Lower lobe of right lung (tissue), 2 donors: Measurements from ENCODE around the gene EPHB6. TPM values are rescaled to one million over a fixed set of nuclear protein-coding genes. Genes with fewer than 3 reads are reported as not detected.

Experiments used
- ATAC-seq, 2 donors: fragments of 200-7000 bp; cut with Tn5 transposase; one replicate each; pipeline ENCODE4 v1.9.1; 2020 to 2022; ENCODE audit warnings: mild to moderate bottlenecking in 2 of 2, moderate library complexity in 2 of 2
- DNase-seq: peaks from one replicate; pipeline ENCODE4 v3.0.0-alpha.2; 2020
- H3K27ac ChIP-seq: fragments of 200-600 bp; one replicate; pipeline ENCODE4 v1.8.0; 2022
- H3K27me3 ChIP-seq: fragments of 200-600 bp; one replicate; pipeline ENCODE4 v1.8.0; 2022; ENCODE audit warnings: low read depth
- H3K36me3 ChIP-seq: fragments of 200-600 bp; one replicate; pipeline ENCODE4 v1.8.0; 2022; ENCODE audit warnings: mild to moderate bottlenecking
- H3K4me1 ChIP-seq: fragments of 200-600 bp; one replicate; pipeline ENCODE4 v1.8.0; 2022
- H3K4me3 ChIP-seq: fragments of 200-600 bp; one replicate; pipeline ENCODE4 v1.8.0; 2022; ENCODE audit warnings: mild to moderate bottlenecking
- H3K9me3 ChIP-seq: fragments of 200-600 bp; one replicate; pipeline ENCODE4 v1.8.0; 2022
- intact Hi-C: fragments of 100-400 bp; cut with DNase I; formaldehyde crosslinking; loops from one replicate; pipeline ENCODE4 v1.11.0; 2022
- total RNA-seq: library from RNA; stranded (reverse); fragmentation: NEBNext Ultra II Directional; extraction: Animal tissue kit (Norgen Biotek cat#: 25700); gene quantifications from one replicate; pipeline ENCODE4 v1.2.1, GENCODE V29; 2021
- TF ChIP-seq, protein P1 (sequence below): fragments of 200-600 bp; IDR thresholded peaks from one replicate; pipeline ENCODE4 v1.8.0; 2022; ENCODE audit warnings: antibody characterized with exemption, mild to moderate bottlenecking
- donor health status: DM: no; HTN: yes; CAD: no; lungs with severe emphysema.

EPHB6 gene
- total RNA-seq, 1 donor from 2014 or later, result 12.2 TPM

DNA sequence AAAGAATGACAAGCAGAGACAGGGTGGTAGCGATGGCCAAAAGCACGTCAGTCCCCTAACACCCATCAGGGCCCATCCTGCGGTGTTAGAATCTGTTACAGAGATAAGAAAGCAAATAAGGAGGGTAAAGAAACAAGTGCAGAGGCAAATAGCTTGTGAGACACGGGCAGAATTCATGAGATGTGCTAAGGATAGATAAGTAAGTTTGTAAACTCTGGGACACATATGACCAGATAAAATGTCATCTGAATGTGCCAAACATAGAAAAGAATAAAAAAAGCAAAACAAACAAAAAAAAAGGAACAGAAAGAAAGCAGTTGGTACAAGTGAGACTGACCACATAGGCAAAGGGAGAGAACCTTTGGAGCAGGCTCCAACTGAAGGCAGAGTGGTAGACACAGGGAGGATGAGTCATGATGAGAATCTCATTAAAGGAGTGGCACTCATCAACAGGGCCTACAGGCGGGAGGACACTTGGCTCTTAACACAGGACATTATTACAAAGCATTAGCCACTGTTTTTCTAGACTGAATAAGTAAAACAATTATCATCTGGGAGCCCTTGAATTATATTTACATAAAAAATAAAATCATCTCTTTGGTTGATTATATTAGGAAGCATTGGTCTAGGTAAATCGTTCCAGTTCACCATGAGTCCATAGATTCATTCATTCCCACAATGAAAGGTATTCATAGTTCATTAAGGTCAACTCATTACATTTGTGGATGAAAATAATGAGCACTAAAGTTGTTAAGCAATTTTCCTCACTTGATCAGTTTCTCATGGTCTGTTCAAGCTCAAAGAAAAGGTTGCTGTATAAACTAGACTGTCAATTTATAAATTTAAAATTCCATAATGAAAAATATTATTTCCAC lies 21.5 kb upstream of the EPHB6 start:
- H3K36me3 ChIP-seq, result no peaks in the 10 kb centered on the region
- H3K27ac ChIP-seq, result no peak overlapping the region
- H3K4me3 ChIP-seq, result no peak overlapping the region
- H3K4me1 ChIP-seq, result no peaks in the 10 kb centered on the region
- TF ChIP-seq, protein P1, sequence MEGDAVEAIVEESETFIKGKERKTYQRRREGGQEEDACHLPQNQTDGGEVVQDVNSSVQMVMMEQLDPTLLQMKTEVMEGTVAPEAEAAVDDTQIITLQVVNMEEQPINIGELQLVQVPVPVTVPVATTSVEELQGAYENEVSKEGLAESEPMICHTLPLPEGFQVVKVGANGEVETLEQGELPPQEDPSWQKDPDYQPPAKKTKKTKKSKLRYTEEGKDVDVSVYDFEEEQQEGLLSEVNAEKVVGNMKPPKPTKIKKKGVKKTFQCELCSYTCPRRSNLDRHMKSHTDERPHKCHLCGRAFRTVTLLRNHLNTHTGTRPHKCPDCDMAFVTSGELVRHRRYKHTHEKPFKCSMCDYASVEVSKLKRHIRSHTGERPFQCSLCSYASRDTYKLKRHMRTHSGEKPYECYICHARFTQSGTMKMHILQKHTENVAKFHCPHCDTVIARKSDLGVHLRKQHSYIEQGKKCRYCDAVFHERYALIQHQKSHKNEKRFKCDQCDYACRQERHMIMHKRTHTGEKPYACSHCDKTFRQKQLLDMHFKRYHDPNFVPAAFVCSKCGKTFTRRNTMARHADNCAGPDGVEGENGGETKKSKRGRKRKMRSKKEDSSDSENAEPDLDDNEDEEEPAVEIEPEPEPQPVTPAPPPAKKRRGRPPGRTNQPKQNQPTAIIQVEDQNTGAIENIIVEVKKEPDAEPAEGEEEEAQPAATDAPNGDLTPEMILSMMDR, result no peak
- ATAC-seq, result no peak
- H3K27me3 ChIP-seq, result no peaks in the 10 kb centered on the region
- intact Hi-C loops, result no loop called here
- H3K9me3 ChIP-seq, result no peaks in the 10 kb centered on the region
- DNase-seq, result no peak

DNA sequence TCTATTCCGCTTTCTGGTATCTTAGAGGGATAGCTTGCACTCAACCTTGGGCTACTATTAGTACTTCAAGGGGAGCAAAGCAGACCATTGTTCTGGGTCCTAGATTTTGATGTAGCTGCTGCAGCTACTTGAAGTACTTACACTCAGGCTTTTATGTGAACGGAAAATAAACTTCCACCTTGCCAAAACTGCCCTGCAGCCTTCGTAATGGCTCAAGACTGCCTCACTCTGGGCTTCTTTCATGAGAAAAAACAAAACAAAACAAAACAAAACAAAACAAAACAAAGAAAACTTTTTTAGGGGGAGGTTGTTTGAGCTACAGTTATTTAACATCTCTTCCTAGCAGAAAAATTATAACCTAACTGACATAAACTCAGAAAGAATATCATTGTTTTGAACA lies 19.4 kb upstream of the EPHB6 start:
- H3K4me3 ChIP-seq, result no peak overlapping the region
- no peaks in the 10 kb centered on the region for H3K27me3 ChIP-seq
- H3K4me1 ChIP-seq, result no peaks in the 10 kb centered on the region
- no peaks in the 10 kb centered on the region for H3K9me3 ChIP-seq
- no peak overlapping the region for H3K27ac ChIP-seq
- TF ChIP-seq, protein P1, result no peak
- no peaks in the 10 kb centered on the region for H3K36me3 ChIP-seq
- no peak for ATAC-seq
- no peak for DNase-seq
- intact Hi-C loops, result no loop called here

DNA sequence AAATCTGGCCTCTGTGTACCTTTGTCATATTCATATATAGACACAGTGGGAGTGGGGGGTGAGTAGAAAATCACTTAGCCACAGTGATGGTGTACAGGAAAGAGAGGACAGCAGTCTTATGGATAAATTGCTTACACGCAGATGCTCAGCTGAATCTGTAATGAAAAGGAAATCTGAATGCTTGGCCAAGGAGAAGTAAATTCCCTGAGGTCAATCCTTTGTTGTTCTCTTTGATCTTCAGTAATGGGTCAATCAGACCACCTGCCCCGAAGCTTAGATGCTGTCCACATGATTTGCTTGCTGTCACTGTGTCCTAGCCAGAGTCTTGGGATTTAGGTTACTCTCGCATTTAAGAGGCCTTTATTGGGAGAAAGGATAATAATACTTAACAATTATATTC lies 18.4 kb upstream of the EPHB6 start:
- DNase-seq (no peak), ATAC-seq (no peak)
- intact Hi-C loops, result no loop called here
- no peaks in the 10 kb centered on the region for H3K9me3 ChIP-seq
- no peaks in the 10 kb centered on the region for H3K27me3 ChIP-seq
- TF ChIP-seq, protein P1, result no peak
- H3K4me1 ChIP-seq, result no peaks in the 10 kb centered on the region
- H3K4me3 ChIP-seq, result no peak overlapping the region
- H3K36me3 ChIP-seq, result no peaks in the 10 kb centered on the region
- no peak overlapping the region for H3K27ac ChIP-seq

DNA sequence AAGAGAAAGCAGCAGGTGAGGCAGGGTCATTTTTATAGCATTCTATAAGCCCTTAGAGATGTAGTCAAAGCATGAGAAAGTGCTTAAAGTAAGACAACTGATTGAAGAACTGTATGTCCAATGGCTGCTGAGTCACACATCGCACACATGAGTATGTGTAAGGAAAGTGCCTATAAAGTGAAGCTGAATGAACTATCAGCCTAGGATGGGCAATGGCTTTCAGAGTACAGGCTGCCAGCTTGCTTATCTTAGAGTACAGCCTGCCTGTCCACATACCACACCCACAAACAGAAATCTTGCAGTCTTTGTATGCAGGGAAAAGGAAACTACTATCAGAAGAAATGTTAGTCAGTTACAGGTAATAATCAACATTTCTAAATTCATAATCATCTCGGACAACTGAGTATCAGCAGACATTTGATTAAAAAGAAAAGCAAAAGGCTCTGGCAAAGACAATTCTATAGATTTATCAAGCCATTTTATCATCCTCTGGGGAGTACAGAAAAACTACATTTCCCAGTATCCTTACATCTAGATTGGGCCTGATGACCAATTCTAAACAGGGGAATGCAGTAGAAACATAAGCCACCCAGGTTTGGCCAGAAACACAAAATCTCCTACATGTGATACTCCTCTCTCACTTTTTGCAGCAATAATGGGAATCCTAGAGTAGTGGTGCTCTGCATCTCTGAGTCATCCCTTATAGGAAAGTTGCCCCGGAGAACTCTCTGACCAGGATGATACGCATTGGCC lies 16.2 kb upstream of the EPHB6 start:
- H3K27ac ChIP-seq, result no peak overlapping the region
- DNase-seq (no peak), ATAC-seq (no peak)
- H3K4me1 ChIP-seq, result no peaks in the 10 kb centered on the region
- H3K9me3 ChIP-seq, result no peaks in the 10 kb centered on the region
- H3K4me3 ChIP-seq, result no peak overlapping the region
- intact Hi-C loops, result no loop called here
- TF ChIP-seq, protein P1, result no peak
- no peaks in the 10 kb centered on the region for H3K27me3 ChIP-seq
- no peaks in the 10 kb centered on the region for H3K36me3 ChIP-seq

DNA sequence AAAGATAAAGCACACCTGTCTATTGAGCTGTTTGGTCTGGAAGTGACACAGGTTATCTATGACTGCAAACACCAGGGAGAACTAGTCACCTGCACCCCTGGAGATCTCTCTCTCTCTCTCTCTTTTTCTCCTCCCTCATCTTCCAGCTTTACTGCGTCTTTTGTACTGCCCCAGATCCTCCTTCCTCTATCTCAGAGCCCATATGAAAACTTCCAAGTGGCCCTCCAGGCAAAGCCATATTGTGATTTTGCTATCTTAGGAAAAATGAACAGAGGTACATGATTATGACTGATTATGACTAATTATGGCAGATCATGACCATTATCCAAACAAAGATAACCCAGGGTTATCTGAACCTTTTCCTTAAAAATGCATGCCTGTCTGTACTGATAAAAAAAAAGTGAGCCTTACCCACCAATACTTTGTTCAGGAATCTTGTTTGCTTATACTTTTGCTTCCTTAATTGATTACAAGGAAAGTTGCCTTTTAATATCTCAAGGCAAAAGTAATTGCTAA lies 12.6 kb upstream of the EPHB6 start:
- Histone ChIP-seq H3K27ac (no peak overlapping the region), H3K4me1 (no peaks in the 10 kb centered on the region), H3K36me3 (no peaks in the 10 kb centered on the region), H3K9me3 (no peaks in the 10 kb centered on the region), H3K4me3 (no peak overlapping the region), H3K27me3 (no peaks in the 10 kb centered on the region)
- intact Hi-C loops, result no loop called here
- TF ChIP-seq, protein P1, result no peak
- ATAC-seq (no peak), DNase-seq (no peak)
